ENCODE results near the gene IL19.

The IL19 gene

GRCh38 chr1:206788487-206789050, 18.0 kb downstream of the IL19 start:
- no peak overlapping the region for H3K4me3 ChIP-seq (ENCODE audit: low read length)
- peak; percentile 45 for DNase-seq (ENCODE audit: low read depth)
- TF ChIP-seq CTCF (conservative IDR thresholded peaks at IDR 0.05; ENCODE audit: low read length), result no peak

- DNase-seq (ENCODE audit: low read depth), result no peak
- no peak for TF ChIP-seq CTCF (conservative IDR thresholded peaks at IDR 0.05; ENCODE audit: low read length)
- H3K4me3 ChIP-seq (ENCODE audit: low read length), result no peak overlapping the region
Observed at GRCh38 chr1:206790502-206791250, 20.1 kb downstream of the IL19 start.

- no peak overlapping the region for H3K4me3 ChIP-seq (ENCODE audit: low read length)
- no peak for DNase-seq (ENCODE audit: low read depth)
- no peak for TF ChIP-seq CTCF (conservative IDR thresholded peaks at IDR 0.05; ENCODE audit: low read length)
Observed at GRCh38 chr1:206792939-206793607, 22.5 kb downstream of the IL19 start.

GRCh38 chr1:206793620-206794019, 23.0 kb downstream of the IL19 start:
- TF ChIP-seq CTCF (conservative IDR thresholded peaks at IDR 0.05; ENCODE audit: low read length), result no peak
- no peak for DNase-seq (ENCODE audit: low read depth)
- H3K4me3 ChIP-seq (ENCODE audit: low read length), result no peak overlapping the region

GRCh38 chr1:206794294-206794908, 23.8 kb downstream of the IL19 start:
- DNase-seq (ENCODE audit: low read depth), result no peak
- no peak for TF ChIP-seq CTCF (conservative IDR thresholded peaks at IDR 0.05; ENCODE audit: low read length)
- no peak overlapping the region for H3K4me3 ChIP-seq (ENCODE audit: low read length)

- H3K4me3 ChIP-seq (ENCODE audit: low read length), result no peak overlapping the region
- DNase-seq (ENCODE audit: low read depth), result no peak
- TF ChIP-seq CTCF (conservative IDR thresholded peaks at IDR 0.05; ENCODE audit: low read length), result no peak
Observed at GRCh38 chr1:206796116-206796515, 25.5 kb downstream of the IL19 start.

Data from AG10803 (cell line).